GM18508 (cell line): ENCODE measurements around the gene LRRC61.
"Not testable (repeated sequence)": the region's sequence is repeated elsewhere in the genome, so short reads cannot be mapped to it uniquely, and the experiment has no call there.

Experiments
- ATAC-seq: cut with Tn5 transposase; IDR thresholded peaks from one replicate; pipeline ENCODE4 v1.9.1; 2021; ENCODE audit warnings: moderate number of reproducible peaks; ENCODE audit not compliant: insufficient read depth, unreplicated experiment

The LRRC61 gene, protein sequence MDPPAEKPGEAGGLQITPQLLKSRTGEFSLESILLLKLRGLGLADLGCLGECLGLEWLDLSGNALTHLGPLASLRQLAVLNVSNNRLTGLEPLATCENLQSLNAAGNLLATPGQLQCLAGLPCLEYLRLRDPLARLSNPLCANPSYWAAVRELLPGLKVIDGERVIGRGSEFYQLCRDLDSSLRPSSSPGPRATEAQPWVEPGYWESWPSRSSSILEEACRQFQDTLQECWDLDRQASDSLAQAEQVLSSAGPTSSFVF

DNA sequence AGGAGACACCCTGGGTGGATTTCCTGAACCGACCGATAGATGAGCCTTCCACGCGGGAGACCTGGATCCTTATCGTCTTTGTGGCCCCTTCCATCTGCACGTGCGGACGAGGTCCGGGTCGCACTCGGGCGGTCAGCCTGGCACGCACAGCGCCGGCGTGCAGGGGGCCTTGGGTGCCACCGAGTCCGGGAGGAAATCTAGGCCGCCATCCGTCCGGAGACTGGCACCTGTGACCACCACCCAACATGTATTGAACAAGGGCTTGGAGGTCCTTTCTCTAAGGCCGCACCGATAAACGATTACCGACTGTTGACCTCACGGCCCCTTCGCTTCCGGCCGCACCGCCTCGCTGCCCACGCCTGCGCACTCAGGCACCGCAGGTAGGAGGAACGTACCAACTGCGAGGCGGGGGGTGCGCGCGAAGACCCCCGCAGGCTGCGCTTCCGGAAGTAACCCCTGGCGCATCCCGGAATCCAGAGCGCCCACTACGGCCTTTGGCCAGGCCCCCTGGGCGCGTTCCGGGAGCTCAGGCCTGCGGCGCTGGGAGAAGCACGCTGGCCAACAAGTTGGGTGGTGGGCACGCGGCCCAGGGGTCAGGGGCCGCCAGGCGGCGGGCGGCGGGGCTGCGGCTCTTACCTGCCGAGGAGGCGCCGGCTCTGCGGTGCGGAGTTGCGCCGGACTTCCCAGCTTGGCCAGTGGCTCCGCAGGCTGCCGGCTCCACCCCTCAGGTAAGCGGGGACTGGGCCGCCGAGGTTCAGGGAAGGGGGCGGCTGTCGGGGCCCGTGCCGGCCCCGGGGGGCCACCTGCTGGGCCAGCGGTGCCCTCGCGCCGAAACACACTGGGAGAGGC, at the start of gene LRRC61, which contains the start of gene ACTR3C:
Gene LRRC61, plus strand, starts transcription at position 523 of the 849 bp plus-strand sequence. CDS start 13,507 bp downstream, outside the sequence.
Gene ACTR3C, minus strand, starts transcription at position 713 of the 849 bp plus-strand sequence. CDS start 28,249 bp downstream, outside the sequence.
- no peak for ATAC-seq

DNA sequence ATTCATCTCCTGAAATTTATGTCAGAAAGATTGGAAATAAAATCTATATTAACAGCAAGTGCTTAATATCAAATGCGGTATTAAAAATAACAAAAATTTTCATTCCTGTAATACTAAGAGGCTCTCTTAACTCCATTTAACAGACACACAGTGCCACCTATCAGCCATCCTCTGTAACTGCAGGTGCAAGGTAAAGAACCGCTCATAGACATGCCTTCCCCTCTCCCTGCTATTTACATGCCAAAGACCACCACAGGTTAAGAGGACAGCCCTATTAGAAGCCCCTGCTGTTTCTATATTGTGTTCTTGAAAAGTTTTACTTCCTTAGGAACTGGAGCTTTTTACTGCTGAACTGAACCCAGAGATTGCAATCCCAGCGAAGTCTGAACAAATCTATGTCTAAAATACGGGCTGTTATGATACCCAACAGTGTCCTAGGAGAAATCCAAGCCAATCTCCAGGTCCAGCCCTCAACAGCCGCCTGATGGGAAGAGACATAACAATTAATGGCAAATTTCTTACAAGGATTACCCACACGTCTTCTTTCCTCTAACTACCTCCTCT, 46.9 kb upstream of the LRRC61 start:
- ATAC-seq, result not testable (repeated sequence)

DNA sequence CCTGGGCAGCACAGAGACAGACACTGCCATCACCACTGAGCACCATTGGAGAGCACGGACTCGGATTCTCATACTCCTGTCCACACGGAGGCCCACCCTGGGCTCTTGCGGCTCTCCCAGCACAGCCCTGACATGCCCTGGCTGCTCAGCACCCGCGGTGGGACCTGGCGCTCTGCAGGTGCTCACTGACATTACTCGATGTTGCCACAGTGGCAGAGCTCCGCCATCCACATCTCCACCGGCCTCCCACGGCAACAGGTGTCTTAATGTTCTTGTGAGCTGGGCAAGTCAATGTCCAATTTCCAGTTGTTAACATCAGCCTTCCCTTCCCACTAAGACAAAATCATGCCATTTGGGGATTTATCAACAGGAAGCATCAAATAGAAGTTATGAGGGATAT, 44.8 kb upstream of the LRRC61 start:
- not testable (repeated sequence) for ATAC-seq

DNA sequence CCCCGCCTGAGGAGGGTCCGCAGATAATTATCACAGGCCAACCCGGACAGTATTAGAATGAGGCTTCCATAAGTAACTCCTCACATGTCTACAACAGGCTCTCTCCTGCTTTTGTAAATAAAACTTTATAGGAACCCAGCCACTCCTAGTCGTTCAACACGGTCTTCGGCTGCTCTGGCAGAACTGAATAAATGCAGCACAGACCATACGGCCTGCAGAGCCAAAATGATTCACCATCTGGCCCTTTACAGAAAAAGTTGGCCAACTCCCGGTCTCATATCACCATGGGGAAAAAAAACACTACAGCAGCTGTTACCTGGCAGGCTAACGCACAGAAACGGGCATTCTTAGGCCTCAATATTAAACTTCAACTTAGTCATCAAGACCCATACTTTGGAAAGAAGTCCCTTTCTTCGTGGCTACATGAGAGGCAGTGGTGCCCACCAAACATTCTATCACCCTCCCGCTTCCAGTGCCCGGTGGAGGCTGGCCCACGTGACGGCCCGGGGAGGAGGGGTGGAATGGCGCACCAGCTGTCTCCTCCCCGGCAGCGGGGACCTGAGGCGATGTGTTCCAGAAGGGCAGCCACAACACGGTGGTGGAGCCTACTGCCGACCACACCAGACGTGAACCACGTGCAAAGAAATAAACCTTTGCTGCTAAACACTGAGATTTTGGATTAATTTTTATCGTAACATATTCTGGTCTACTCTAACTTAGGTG, 41.3 kb upstream of the LRRC61 start:
- ATAC-seq, result not testable (repeated sequence)

DNA sequence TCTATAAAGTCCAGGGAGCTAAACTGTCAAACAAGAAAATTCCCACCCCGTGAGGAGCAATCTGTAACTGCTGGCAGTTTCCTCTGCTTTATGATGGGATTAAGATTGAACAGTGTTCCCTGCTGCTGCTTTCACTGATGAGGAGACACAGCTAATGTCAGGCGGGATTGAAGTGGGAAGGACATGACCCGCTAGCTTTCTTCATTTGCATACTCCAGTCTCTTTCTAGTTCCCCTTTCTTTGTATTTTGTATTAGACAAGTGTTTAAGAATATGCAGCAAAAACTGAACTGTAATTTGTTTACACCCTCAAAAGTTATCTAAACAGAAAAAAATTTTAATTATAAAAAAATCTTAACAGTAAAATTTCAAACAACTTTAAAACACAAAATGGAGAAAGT, 40.0 kb upstream of the LRRC61 start:
- not testable (repeated sequence) for ATAC-seq

DNA sequence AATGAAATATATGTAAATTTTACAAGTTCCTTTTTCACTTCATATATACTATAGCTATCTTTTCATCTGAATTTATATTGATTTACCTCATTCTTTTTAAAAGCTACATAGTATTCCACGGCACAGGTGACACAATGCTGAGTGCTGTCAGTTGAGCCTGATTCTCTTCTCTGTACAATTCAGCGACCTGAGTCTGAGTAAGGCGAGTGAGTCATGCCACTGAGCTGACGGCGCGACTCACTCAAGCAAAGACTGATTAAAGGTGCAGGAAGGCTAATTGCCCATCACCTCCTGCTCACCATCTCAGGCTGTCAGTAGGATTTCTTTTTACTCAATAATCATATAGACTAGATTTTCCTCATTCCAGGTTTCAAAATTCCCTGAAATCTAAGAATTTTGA, 39.5 kb upstream of the LRRC61 start:
- not testable (repeated sequence) for ATAC-seq

DNA sequence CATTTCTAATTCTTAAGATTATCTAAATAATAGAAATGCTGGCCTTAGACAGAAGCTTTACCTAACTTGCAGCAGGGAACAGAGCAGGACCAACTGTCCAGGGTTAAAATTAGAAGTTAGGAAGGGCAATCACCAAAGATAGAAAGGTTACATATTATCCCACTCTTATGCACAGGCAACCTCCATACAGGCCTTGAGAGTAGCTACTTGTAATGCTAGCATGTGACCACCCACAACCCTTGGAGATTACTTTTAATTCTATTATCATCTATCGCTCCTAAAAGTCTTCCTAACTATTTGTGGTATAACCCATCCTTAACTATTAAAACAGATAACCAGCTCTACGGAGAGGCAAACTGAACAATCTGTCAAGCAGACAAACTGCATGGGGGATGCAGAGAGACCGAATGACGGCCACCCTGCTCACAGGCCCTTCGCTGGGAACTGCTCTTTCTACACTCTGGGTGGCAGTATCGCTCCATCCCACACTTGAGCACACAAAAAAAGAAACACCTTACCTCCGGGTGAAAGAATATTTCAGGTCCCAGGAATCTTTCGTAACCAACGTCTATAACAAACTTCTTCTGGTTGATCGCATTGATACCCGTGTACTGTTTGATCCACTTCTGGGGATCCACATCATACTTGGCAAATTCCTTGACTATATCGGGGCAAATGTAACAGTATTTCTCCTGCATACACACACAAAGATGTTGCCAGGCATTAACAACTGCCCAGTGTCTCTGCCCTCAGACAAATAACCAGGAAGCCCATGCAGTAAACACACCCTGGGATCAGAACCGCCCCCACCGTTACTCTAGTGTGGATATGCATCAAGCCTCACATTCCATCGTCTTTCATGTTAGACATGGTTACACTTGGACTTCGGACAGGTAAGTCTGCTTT, 37.1 kb upstream of the LRRC61 start:
- not testable (repeated sequence) for ATAC-seq

DNA sequence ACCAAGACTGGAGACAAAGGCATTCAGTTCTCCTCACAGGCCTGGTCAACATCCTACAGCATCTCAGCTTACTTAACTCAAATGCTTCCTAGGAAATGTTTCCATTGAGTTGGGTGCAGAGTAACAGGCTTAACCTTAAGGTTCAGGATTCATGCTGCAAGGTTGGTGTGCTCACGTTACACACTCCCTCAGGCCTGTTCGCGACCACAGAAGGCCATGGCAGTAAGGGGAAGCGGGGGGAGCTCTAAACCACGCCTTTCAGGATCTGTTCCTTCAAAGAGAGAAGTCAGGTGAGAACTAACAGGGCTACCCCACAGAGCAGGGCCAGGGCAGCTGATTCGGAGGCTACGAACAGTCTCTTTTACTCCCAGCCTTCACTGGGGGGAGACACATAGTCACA, 35.3 kb upstream of the LRRC61 start:
- not testable (repeated sequence) for ATAC-seq

DNA sequence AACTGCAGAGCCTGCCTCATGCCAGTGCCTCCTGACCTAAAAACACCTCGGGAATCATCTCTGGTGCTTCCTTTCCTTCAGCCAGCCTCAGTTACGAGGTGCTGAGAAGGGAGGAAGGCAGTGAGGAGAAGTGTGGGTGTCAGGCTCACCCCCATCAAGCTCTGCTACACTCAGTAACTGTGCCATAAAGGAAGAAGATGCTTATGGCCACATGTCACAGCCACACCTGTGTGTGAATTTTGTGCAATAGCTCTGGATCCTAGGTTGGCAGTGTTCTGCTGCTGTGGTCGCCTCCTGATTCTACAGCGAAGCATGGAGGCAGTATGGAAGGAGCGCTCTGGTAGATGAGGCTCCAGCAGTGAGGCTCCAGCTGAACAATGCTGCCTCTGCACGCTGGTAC, 34.3 kb upstream of the LRRC61 start:
- ATAC-seq, result not testable (repeated sequence)

DNA sequence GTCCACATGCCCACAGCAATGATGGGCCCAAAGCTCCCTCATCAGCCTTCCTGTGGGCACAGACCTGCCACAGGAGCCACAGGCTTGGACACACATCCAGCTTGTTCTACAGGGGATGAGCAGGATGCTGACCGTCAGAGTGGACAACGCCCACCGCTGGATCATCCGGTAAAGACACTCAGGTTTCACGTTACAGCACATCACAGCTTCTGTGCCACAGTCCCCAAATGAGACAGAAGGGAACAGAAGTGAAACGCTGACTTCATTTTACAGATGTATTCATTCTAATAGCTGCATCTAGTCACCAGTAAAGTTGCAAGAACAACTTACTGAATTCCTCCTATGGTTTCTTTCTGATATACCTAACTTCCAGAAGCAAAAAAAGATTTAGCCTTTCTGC, 32.8 kb upstream of the LRRC61 start:
- not testable (repeated sequence) for ATAC-seq

DNA sequence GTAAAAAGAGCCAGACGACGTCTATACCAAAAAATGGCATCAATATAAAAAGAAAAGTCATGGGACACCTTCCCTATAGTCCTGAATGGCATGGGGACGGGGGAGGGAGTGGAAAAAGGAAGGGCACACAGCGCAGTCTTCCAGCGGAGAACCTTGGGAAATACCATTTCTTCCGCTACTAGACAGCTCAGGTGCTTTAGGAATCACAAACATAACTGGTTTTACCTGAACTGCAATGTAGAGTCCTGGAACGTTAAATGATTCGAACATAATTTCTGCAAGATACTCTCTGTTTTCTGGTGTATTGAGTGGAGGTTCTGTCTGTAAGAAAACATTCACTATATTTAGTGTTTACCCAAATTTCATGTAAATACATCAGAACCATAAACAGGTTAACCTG, 28.1 kb upstream of the LRRC61 start:
- ATAC-seq, result not testable (repeated sequence)

DNA sequence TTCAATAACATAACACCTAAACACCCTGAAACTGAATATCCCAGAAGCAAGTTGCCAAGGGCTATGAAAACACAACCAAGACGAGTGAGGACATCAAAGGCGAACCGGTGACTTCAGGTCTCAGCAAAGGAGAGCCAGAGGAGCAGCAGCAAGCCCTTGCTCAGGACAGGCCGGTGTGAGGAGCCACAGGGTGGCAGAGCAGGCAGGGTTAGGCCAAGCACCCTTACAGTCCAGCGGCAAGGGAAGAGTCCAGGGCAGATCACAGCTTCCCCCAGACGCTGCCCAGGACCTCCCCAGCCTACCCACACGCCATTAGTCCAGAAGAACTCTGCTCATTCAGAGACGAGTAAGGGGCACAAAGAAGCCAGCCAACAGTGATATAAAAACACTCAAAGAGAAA, 27.5 kb upstream of the LRRC61 start:
- ATAC-seq, result not testable (repeated sequence)

DNA sequence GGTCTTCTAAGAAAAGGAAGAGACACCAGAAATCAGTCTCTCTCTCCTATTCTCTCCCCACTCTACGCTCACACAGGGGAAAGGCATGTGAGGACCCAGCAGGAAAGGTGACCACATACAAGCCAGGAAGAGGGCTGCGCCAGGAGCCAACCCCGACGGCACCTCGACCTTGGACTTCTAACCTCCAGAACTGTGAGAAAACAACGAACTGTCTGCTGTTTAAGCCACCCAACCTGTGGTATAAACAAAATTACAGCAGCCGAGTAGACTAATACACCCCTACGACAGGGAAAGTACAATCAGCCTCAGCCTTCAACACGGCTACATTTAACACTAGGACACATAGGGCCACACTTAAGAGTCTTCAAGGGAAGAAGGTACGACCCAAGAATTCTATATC, 26.4 kb upstream of the LRRC61 start:
- ATAC-seq, result not testable (repeated sequence)

DNA sequence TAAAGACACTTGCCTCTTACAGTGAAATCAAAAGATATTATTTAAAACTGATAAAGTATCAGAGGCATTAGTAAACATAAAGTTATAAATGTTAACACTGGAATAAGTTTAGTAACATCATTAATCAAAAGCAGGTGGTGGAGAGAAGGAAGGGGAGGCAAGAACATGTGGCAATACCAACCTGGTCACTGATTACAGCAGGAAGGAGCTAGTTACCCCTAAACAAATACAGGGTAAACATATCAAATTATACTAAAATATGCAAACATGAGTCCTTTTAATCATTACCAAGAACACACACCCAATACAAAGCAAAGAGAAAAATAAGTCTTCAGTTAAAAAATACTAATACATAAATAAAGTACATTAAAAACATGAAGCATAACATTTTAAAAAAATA, 25.2 kb upstream of the LRRC61 start:
- not testable (repeated sequence) for ATAC-seq

DNA sequence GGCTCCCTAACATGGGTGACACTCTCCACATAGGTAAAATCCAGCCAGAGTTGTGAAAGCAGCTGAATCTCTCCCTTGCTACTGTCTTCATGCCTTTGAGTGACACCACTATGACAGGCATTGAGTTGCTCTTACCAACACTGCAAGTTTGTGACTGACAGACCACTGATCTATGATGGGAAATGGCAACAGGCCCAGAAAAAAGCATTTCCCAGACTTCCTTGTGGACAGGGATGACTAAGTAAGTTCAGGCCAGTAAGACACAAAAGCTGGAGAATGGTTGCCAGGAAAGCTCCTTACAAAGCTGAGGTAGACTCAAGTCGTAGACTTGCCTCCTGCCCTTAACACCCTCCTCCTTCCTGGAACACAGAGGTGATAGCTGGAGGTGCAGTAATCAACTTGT, 20.2 kb upstream of the LRRC61 start:
- ATAC-seq, result not testable (repeated sequence)

DNA sequence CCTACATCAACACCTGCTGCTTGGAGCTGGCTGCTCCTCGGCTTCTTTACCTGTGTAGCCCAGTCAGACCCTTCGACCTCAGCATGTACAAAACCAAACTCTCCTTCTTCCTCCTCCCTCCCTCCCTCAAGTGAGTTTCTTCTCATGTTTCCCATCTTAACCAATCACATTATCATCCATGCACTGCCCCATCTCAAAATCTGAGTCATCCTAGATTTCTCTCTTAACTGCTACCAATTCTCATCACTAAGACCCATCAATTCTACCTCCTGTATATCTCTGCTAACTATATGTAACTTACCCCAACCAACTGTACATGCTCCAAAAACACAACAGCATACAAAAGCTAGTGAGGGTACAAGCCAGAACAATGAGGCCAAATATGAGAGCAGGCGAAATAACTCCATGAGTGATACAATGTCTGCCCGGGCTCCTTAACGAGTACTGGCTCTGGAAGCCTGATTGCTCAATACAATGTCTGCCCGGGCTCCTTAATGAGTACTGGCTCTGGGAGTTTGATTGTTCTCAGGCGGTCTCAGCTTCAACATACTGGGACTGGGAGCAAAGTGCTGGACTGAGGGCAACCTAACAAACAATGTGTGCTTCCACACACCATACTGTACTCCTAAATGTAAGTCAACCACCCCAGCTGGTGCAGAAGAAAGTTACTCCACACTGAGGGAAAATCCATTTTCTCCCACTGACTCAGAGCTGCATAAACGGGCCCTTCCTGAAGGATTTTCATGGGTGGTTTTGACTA, 18.5 kb upstream of the LRRC61 start:
- not testable (repeated sequence) for ATAC-seq

DNA sequence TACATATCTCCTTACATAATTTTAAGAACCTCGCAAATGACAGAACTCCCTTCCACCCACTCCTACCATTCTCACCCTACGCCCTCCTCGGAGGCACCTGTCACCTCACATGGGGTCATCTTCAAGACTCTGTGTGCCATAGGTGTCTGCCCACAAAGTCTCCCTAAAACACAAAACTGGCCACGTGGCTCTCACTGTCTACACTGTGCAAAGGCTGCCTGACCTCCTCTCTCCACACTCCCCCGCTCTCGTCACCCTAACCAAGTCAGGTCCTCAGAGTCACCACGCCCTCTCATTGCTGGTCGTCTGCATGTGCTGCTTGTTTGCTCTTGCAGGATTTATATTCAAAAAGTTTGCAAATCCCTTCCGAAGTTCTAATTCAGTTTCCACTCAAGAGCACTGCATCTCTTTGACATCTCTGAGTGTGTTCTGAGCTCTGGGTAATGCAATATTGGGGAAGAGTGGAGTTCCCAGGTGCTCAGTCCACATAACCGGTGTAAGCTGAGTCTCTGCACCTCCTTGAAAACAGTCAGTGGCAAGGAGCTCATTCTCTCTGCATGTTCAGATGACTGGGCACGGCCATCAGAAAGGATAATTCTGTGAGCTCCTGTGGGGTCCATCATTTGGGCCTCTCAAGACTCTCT, 17.8 kb upstream of the LRRC61 start:
- ATAC-seq, result not testable (repeated sequence)

DNA sequence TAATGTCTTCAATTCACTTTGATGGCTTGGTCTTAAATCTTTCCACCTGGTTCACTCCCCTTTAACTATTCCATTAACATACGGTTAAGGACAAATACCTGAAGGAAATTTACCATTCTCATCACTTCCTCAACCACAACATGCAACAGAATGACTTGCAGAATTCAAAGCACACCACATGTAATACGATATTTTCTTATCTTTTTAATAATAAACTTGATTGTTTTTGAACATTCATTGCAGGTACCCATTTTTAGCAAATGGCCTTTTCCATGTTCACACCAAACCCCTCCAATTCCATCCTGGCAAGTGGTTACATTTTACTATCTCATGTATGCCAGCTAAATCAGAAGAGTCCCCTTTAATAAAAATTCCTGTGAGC, 17.3 kb upstream of the LRRC61 start:
- not testable (repeated sequence) for ATAC-seq
